ENCODE results near the gene RARRES2. TPM values are rescaled to one million over a fixed set of nuclear protein-coding genes. Genes with fewer than 3 reads are reported as not detected.
"Not testable (repeated sequence)": the region's sequence is repeated elsewhere in the genome, so short reads cannot be mapped to it uniquely, and the experiment has no call there.

The RARRES2 gene
- total and polyA plus RNA-seq, 4 donors, result 65.9 to 198 (median 97.0) TPM

DNA sequence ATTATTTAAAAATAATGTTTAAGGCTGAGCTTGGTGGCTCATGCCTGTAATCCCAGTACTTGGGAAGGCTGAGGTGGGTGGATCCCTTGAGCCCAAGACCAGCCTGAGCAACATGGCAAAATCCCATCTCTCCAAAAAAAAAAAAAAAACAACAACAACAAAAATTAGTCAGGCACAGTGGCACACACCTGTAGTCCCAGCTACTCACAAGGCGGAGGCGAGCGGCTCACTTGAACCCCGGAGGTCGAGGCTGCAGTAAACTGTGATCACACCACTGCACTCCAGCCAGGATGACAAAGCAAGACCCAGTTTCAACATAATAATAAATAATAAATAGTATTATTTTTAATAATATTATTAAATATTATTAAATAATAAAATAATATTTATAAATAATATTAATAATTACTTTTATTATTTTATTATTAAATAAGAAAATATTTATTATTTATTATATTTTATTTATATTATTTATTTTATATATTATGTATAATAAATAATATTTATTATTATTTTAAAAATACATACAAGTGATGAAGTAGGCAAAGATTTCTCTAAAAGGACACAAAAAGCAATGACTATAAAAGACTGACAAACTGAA is 26.7 kb downstream of the RARRES2 start:
- intact Hi-C loops (cut with DNase I), result no loop called here
- no peak for ATAC-seq (ENCODE audit: low FRiP score)
- H3K27me3 ChIP-seq (ENCODE audit: control insufficient read depth in 1 of 2, insufficient read depth in 2 of 2, low read length in 1 of 2), result no peaks in the 10 kb centered on the region

DNA sequence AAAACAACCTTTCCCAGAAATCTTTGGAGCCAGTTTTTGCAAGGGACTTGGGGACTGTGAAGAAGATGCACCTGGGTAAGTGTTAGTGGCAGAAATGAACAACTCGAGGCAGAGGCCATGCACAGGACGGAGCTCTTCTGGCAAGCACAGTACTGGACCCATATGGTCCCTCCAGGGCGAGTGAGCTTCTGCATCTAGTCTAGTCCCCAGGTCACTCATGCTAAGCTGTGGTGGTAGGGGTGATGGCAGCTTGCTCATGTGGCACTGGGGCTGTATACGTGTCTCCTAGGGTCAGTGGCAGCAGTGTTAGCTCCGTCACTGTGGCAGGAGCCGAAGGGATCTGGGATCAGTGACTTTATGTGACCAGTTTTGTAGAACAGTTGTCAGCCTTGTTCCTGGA is 27.6 kb downstream of the RARRES2 start:
- DNase-seq (no peak), ATAC-seq (ENCODE audit: low FRiP score) (no peak)
- Histone ChIP-seq H3K4me1 (ENCODE audit: control insufficient read depth in 1 of 2, insufficient read depth in 2 of 2, low read length in 2 of 2) (no peaks in the 10 kb centered on the region), H3K36me3 (ENCODE audit: control insufficient read depth in 1 of 2, insufficient read depth in 2 of 2, low read length in 1 of 2) (no peaks in the 10 kb centered on the region), H3K4me3 (ENCODE audit: low read length in 2 of 2) (no peak overlapping the region), H3K27ac (ENCODE audit: low read depth in 1 of 2, low read length in 2 of 2) (no peak overlapping the region), H3K27me3 (ENCODE audit: control insufficient read depth in 1 of 2, insufficient read depth in 2 of 2, low read length in 1 of 2) (no peaks in the 10 kb centered on the region), H3K9me3 (ENCODE audit: control insufficient read depth, low read length) (no peaks in the 10 kb centered on the region)
- 89 to 92% methylated on average over 6 of the region's 6 CpGs for WGBS, 2 donors
- intact Hi-C loops (cut with DNase I), result no loop called here

More for the DNA sequence above, 26.7 kb downstream of the RARRES2 start:
- Histone ChIP-seq H3K4me3 (ENCODE audit: low read length in 2 of 2) (no peak overlapping the region), H3K9me3 (ENCODE audit: control insufficient read depth, low read length) (no peaks in the 10 kb centered on the region), H3K27ac (ENCODE audit: low read depth in 1 of 2, low read length in 2 of 2) (no peak overlapping the region), H3K4me1 (ENCODE audit: control insufficient read depth in 1 of 2, insufficient read depth in 2 of 2, low read length in 2 of 2) (no peaks in the 10 kb centered on the region), H3K36me3 (ENCODE audit: control insufficient read depth in 1 of 2, insufficient read depth in 2 of 2, low read length in 1 of 2) (no peaks in the 10 kb centered on the region)
- DNase-seq, result no peak
- WGBS, 2 donors, result 85 to 95% methylated on average over 5 of the region's 5 CpGs

DNA sequence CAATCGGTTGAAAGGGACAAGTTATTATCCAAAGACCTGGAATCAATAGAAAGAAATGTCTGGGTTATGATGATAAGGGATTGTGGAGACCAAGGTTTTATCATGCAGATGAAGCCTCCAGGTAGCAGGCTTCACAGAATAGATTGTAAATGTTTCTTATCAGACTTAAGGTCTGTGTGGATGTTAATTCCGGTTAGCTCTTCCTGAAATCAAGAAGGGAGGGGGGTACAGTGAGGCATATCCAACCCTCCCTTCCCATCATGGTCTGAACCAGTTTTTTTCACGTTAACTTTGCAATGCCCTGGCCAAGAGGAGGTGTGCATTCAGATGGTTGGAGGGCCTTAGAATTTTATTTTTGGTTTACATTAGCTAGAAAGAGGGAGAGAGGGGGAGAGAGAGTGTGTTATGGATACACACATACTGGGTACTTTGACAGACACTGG is 28.0 kb downstream of the RARRES2 start:
- intact Hi-C loops (cut with DNase I), result no loop called here
- H3K36me3 ChIP-seq (ENCODE audit: control insufficient read depth in 1 of 2, insufficient read depth in 2 of 2, low read length in 1 of 2), result no peaks in the 10 kb centered on the region
- no peak overlapping the region for H3K4me3 ChIP-seq (ENCODE audit: low read length in 2 of 2)
- no peaks in the 10 kb centered on the region for H3K9me3 ChIP-seq (ENCODE audit: control insufficient read depth, low read length)
- H3K27ac ChIP-seq (ENCODE audit: low read depth in 1 of 2, low read length in 2 of 2), result no peak overlapping the region
- no peaks in the 10 kb centered on the region for H3K27me3 ChIP-seq (ENCODE audit: control insufficient read depth in 1 of 2, insufficient read depth in 2 of 2, low read length in 1 of 2)
- no peak for ATAC-seq (ENCODE audit: low FRiP score)
- DNase-seq, result no peak
- H3K4me1 ChIP-seq (ENCODE audit: control insufficient read depth in 1 of 2, insufficient read depth in 2 of 2, low read length in 2 of 2), result no peaks in the 10 kb centered on the region
- WGBS, 2 donors, result 73 to 76% methylated on average over 3 of the region's 3 CpGs

DNA sequence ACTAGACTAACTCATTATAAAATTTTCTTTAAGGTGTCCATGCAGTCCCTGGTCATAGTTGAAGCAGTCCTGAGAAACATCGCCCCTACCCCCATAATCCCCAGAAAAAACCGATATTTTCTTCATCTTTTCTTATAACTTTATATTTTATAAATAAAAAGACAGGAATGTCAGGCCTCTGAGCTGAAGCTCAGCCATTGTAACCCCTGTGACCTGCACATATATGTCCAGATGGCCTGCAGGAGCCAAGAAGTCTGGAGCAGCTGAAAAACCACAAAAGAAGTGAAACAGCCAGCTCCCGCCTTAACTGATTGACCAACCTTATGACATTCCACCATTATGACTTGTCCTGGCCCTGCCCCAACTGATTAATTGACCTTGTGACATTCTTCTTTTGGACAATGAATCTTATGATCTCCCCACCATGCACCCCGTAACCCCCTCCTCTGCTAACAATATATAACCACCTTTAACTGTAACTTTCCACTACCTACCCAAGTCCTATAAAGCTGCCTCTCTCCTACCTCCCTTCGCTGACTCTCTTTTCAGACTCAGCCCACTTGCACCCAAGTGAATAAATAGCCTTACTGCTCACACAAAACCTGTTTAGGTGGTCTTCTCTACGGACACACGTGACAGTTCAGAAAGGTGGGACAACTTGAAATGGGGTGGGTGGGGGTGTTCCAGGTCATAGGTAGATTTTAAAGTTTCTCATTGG is 28.6 kb downstream of the RARRES2 start:
- 88 to 89% methylated on average over 7 of the region's 7 CpGs for WGBS, 2 donors
- H3K4me3 ChIP-seq (ENCODE audit: low read length in 2 of 2); H3K4me1 ChIP-seq (ENCODE audit: control insufficient read depth in 1 of 2, insufficient read depth in 2 of 2, low read length in 2 of 2); H3K9me3 ChIP-seq (ENCODE audit: control insufficient read depth, low read length); DNase-seq; intact Hi-C loops (cut with DNase I); H3K36me3 ChIP-seq (ENCODE audit: control insufficient read depth in 1 of 2, insufficient read depth in 2 of 2, low read length in 1 of 2); H3K27ac ChIP-seq (ENCODE audit: low read depth in 1 of 2, low read length in 2 of 2); H3K27me3 ChIP-seq (ENCODE audit: control insufficient read depth in 1 of 2, insufficient read depth in 2 of 2, low read length in 1 of 2); ATAC-seq (ENCODE audit: low FRiP score): not testable (repeated sequence)

DNA sequence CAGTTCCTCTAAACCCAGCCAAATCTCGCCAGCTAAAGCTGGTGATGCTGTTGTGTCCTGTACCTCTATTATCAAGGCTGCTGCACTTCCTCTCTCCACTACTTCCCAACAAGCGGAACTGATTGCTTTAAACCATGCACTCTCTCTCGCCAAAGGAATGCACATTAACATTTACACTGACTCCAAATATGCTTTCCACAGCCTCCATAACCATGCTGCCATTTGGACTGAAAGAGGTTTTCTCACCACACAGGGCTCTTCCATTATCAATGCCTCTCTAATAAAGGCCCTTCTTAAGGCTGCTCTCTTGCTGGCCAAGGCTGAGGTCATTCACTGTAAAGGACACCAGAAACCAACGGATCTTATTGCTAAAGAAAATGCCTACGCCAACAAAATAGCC is 29.7 kb downstream of the RARRES2 start:
- no peaks in the 10 kb centered on the region for H3K27me3 ChIP-seq (ENCODE audit: control insufficient read depth in 1 of 2, insufficient read depth in 2 of 2, low read length in 1 of 2)
- intact Hi-C loops (cut with DNase I), result no loop called here

DNA sequence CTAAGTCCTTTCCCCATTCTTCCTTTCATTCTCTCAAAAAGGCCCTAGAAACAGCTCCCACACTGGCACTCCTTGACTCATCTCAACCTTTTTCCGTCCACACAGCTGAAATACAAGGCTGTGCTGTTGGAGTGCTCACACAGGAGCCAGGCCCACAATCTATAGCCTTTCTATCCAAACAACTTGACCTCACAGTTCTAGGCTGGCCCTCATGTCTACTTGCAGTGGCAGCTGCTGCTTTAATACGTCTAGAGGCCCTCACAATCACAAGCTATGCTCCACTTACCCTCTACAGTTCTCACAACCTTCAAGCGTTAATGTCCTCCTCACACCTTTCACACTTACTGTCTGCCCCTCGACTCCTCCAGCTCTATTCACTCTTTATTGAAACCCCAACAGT is 30.3 kb downstream of the RARRES2 start:
- DNase-seq (no peak), ATAC-seq (ENCODE audit: low FRiP score) (no peak)
- Histone ChIP-seq H3K9me3 (ENCODE audit: control insufficient read depth, low read length) (no peaks in the 10 kb centered on the region), H3K4me1 (ENCODE audit: control insufficient read depth in 1 of 2, insufficient read depth in 2 of 2, low read length in 2 of 2) (no peaks in the 10 kb centered on the region), H3K4me3 (ENCODE audit: low read length in 2 of 2) (no peak overlapping the region), H3K27me3 (ENCODE audit: control insufficient read depth in 1 of 2, insufficient read depth in 2 of 2, low read length in 1 of 2) (no peaks in the 10 kb centered on the region), H3K36me3 (ENCODE audit: control insufficient read depth in 1 of 2, insufficient read depth in 2 of 2, low read length in 1 of 2) (no peaks in the 10 kb centered on the region), H3K27ac (ENCODE audit: low read depth in 1 of 2, low read length in 2 of 2) (no peak overlapping the region)
- 87 to 95% methylated on average over 4 of the region's 4 CpGs for WGBS, 2 donors
- intact Hi-C loops (cut with DNase I), result no loop called here

More for the DNA sequence above, 29.7 kb downstream of the RARRES2 start:
- H3K36me3 ChIP-seq (ENCODE audit: control insufficient read depth in 1 of 2, insufficient read depth in 2 of 2, low read length in 1 of 2), result no peaks in the 10 kb centered on the region
- 77 to 83% methylated on average over 5 of the region's 5 CpGs for WGBS, 2 donors
- no peak for ATAC-seq (ENCODE audit: low FRiP score)
- no peak overlapping the region for H3K27ac ChIP-seq (ENCODE audit: low read depth in 1 of 2, low read length in 2 of 2)
- no peak for DNase-seq
- no peaks in the 10 kb centered on the region for H3K4me1 ChIP-seq (ENCODE audit: control insufficient read depth in 1 of 2, insufficient read depth in 2 of 2, low read length in 2 of 2)
- H3K9me3 ChIP-seq (ENCODE audit: control insufficient read depth, low read length), result no peaks in the 10 kb centered on the region
- H3K4me3 ChIP-seq (ENCODE audit: low read length in 2 of 2), result no peak overlapping the region

DNA sequence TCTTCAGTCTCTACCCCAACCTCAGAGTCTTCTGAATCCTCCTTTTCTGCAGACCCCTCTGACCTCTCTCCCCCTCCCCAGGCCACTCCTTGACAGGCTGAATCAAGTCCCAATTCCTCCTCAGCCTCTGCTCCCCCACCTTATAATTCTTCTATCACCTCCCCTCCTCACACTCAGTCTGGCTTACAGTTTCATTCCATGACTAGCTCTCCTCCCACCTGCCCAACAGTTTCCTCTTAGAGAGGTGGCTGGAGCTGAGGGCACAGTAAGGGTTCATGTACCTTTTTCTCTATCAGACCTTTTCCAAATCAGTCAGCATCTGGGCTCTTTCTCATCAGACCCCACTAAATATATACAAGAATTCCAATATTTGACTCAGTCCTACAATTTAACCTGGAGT is 32.9 kb downstream of the RARRES2 start:
- no peaks in the 10 kb centered on the region for H3K4me1 ChIP-seq (ENCODE audit: control insufficient read depth in 1 of 2, insufficient read depth in 2 of 2, low read length in 2 of 2)
- no peaks in the 10 kb centered on the region for H3K27me3 ChIP-seq (ENCODE audit: control insufficient read depth in 1 of 2, insufficient read depth in 2 of 2, low read length in 1 of 2)
- H3K9me3 ChIP-seq (ENCODE audit: control insufficient read depth, low read length), result no peaks in the 10 kb centered on the region
- H3K36me3 ChIP-seq (ENCODE audit: control insufficient read depth in 1 of 2, insufficient read depth in 2 of 2, low read length in 1 of 2), result no peaks in the 10 kb centered on the region
- H3K27ac ChIP-seq (ENCODE audit: low read depth in 1 of 2, low read length in 2 of 2), result no peak overlapping the region
- ATAC-seq (ENCODE audit: low FRiP score), result no peak
- no peak for DNase-seq
- no peak overlapping the region for H3K4me3 ChIP-seq (ENCODE audit: low read length in 2 of 2)
- intact Hi-C loops (cut with DNase I), result loop anchor here in 1 of 2 donors (10.0 kb wide), 1 partner anchor 106 kb away; no protein-coding TSS in a partner anchor

DNA sequence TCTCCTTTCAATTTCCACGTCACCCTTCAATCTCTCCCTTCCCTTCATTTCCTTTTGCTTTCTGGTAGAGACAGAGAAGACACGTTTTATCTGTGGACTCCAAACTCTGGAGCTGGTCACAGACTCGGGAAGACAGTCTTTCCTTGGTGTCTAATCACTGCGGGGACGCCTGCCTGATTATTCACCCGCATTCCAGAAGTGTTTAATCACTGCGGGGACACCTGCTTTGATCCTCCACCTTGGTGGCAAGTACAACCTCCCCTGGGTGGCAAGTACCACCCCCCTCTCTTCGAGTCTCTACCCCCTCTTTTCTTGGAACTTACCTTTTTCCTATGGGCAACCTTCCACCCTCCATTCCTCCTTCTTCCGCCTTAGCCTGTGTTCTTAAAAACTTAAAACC is 33.5 kb downstream of the RARRES2 start:
- Histone ChIP-seq H3K9me3 (ENCODE audit: control insufficient read depth, low read length) (no peaks in the 10 kb centered on the region), H3K4me1 (ENCODE audit: control insufficient read depth in 1 of 2, insufficient read depth in 2 of 2, low read length in 2 of 2) (no peaks in the 10 kb centered on the region), H3K27me3 (ENCODE audit: control insufficient read depth in 1 of 2, insufficient read depth in 2 of 2, low read length in 1 of 2) (no peaks in the 10 kb centered on the region), H3K27ac (ENCODE audit: low read depth in 1 of 2, low read length in 2 of 2) (no peak overlapping the region), H3K4me3 (ENCODE audit: low read length in 2 of 2) (no peak overlapping the region), H3K36me3 (ENCODE audit: control insufficient read depth in 1 of 2, insufficient read depth in 2 of 2, low read length in 1 of 2) (no peaks in the 10 kb centered on the region)
- 82 to 83% methylated on average over 9 of the region's 9 CpGs for WGBS, 2 donors
- no peak for ATAC-seq (ENCODE audit: low FRiP score)
- intact Hi-C loops (cut with DNase I), result loop anchor here in 1 of 2 donors (10.0 kb wide), 1 partner anchor 107 kb away; no protein-coding TSS in a partner anchor
- DNase-seq, result no peak

DNA sequence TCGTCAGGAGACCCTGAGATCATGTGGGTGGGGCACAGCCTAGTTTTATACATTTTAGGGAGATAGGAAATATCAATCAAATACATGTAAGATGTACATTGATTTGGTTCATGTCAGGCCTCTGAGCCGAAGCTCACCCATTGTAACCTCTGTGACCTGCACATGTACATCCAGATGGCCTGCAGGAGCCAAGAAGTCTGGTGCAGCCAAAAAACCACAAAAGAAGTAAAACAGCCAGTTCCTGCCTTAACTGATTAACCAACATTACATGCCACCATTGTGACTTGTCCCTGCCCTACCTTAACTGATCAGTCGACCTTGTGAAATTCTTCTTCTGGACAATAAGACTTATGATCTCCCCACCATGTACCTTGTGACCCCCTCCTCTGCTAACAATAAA is 34.3 kb downstream of the RARRES2 start:
- H3K27me3 ChIP-seq (ENCODE audit: control insufficient read depth in 1 of 2, insufficient read depth in 2 of 2, low read length in 1 of 2), result no peaks in the 10 kb centered on the region
- H3K9me3 ChIP-seq (ENCODE audit: control insufficient read depth, low read length), result no peaks in the 10 kb centered on the region
- no peaks in the 10 kb centered on the region for H3K36me3 ChIP-seq (ENCODE audit: control insufficient read depth in 1 of 2, insufficient read depth in 2 of 2, low read length in 1 of 2)
- WGBS, 2 donors, result 75 to 76% methylated on average over 3 of the region's 3 CpGs
- H3K27ac ChIP-seq (ENCODE audit: low read depth in 1 of 2, low read length in 2 of 2), result no peak overlapping the region
- DNase-seq (no peak), ATAC-seq (ENCODE audit: low FRiP score) (no peak)
- intact Hi-C loops (cut with DNase I), result loop anchor here in 1 of 2 donors (10.0 kb wide), 1 partner anchor 108 kb away; no protein-coding TSS in a partner anchor
- no peaks in the 10 kb centered on the region for H3K4me1 ChIP-seq (ENCODE audit: control insufficient read depth in 1 of 2, insufficient read depth in 2 of 2, low read length in 2 of 2)
- H3K4me3 ChIP-seq (ENCODE audit: low read length in 2 of 2), result no peak overlapping the region

All from aorta (tissue), 5 donors.